Activated gamma-delta T cell treated with Interleukin-2 at 50 U/mL for 16 hours (primary cell): ENCODE measurements around the gene HOXC11.
A peak's percentile ranks its signal among the peaks of the same experiment; 100 is the strongest.

Experiments
- DNase-seq: peaks from one replicate; pipeline ENCODE4 v3.0.0-alpha.2; 2020

HOXC11 gene

DNA sequence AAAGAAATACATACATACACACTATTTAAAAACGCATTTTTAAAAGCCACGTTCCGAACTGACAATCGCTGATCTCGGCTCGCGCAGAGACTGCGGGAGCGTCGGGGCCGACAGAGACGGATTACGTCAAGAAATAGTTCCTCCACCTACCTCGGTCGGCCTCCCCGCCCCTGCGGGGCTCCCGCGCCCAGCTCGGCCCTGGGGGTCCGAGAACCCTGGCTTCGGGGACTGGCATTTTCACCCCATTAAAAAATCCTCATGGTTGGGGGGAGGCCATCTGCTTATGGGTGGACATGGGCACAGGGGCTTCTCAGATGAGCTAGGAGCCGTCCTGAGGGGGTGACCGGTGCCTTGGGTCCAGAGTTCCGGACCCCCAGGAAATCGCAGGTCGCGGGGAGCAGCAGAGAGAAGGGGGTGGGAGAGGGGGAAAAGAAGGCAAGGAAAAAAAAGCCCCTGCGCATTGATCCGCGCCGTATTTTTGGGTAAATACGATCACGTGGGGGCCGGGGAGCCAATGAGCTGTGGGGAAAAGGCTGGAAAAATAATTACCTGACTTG lies 26.7 kb downstream of the HOXC11 start:
- DNase-seq: no peak

DNA sequence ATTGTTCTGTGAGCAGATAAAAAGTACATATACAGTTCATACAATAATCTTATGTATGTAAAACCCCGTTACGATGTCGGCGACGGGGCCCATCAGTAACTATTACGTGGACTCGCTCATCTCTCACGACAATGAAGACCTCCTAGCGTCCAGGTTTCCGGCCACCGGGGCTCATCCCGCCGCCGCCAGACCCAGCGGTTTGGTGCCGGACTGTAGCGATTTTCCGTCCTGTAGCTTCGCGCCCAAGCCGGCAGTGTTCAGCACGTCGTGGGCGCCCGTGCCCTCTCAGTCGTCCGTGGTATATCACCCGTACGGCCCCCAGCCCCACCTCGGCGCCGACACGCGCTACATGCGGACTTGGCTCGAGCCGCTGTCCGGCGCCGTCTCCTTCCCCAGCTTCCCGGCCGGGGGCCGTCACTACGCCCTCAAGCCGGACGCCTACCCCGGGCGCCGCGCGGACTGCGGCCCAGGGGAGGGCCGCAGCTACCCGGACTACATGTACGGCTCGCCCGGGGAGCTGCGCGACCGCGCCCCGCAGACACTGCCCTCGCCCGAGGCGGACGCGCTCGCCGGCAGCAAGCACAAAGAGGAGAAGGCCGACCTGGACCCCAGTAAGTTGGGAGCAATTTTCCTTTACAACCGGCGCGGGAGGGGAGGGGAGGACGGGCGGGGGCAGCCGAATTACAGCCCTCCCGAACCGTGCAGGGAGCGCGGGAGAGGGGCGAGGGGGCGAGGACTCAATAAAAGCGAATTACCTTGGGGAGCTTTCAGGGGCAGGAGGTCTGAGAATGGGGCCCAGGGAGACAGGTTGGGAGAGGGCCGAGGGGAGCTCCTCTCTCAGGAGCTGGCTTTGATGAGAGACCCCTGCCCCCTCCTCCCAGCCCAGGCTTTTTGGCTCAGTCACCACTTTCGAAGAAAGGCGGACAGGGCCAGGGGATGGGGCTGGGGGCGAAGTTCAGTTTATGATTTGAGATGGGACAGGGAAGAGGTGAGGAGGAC lies 27.5 kb downstream of the HOXC11 start, which contains the start of gene HOXC9:
TSS of gene HOXC9 (plus strand) at position 46 of the 999 bp plus-strand sequence. CDS start at position 74, 28 bp downstream.
- no peak for DNase-seq

DNA sequence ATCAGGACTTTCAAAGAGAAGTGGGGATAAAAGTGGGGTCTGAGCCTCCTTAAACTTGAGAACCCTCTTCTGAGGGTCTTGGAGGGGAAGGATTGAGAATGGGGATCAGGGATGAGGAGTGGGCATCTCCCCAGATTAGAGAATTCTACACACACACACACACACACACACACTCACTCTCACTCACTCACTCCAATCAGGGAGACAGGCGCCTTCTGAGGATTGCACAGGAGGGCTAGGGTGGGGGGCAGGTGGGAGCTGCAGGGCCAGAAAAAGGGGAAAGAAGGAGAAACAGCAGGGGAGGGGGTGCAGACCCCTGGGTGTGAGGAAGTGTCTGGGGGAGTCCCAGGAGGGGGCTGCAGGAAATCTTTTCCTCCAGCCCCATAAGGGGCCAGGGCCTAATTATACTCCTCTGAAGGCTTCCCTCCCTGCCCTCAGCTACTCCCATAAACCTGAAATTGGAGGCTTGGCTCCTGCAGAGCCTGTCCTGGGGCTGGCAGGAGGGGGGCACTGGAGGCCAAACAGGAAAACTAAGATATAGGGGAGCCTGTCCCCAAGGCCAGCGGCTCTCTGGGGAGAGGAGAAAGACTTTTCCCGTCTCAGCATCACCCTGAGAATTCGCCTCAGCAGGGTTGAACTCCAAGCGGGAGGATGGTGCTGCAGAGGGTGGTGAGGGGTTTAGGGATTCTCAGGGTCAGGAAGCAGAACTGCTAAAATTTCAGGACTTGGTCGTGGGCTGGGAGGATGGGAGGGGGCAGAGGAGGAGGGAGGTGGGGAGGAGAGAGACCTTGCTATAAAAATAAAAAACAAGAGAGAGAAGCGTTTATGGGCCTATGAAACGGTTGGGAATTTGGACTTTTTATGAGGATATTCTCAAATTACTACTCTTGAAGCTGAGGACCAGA lies 28.6 kb downstream of the HOXC11 start:
- DNase-seq: no peak

DNA sequence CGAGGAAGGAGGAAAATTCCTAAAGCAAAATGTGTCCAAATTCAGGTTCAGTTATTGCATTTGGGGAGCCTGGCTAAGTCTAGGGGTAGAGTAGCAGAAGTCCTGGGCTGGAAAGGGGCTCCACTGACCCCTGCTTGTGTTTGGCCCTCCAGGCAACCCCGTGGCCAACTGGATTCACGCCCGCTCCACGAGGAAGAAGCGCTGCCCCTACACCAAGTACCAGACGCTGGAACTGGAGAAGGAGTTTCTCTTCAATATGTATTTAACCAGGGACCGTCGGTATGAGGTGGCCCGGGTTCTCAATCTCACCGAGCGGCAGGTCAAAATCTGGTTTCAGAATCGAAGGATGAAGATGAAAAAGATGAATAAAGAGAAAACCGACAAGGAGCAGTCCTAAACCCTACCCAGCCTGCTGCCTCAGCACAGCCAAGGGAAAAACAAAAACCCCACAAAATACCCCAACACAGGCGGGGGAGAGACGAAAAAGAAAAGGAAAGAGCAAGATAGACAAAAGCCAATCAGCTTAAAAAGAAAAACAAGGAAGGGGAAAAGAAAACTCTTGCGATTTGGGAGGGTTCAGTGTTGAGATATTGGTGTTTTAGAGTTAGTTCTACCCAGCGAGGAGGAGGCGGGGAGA lies 29.5 kb downstream of the HOXC11 start:
- DNase-seq: no peak

DNA sequence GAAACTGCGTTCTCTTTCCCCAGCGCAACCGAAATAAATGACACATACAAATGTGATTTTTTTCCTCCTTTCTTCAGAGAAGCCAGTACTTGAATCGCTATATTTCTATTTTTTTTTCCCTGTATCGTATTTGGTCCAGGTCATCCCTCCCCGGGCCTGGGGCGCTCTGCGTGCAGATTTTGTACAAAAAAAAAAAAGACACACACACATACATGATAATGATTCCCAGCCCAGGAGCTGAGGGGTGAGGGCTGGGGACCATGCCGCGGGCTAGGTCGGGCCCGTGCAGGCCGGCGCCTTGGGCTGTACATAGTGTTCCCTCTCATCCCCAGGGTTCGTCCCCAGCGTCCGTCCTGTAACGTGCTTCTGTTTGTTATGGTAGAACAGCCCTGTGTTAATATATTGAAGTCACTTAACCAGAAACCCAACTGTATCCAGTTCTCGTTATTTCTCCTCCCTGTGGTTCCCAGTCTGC lies 30.0 kb downstream of the HOXC11 start:
- DNase-seq: no peak

DNA sequence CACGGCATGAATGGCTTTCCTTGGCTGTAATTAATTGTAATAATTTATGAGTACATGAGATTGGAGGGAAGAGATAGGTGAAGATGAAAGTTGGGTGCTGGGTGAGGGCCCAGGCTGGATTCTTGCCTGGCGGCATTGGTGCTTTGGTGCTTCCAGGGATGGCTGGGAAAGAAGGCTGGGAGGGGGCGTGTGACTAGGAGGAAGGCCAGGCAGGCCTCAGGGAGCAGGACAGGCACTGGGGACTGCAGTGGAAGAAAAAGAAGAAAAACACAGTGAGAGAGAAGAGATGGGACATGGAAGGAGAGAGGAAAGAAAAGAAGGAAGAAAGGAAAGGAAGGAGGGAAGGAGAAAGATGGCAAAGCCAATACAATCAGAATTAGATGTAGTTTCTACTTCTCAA lies 30.7 kb downstream of the HOXC11 start:
- no peak for DNase-seq

DNA sequence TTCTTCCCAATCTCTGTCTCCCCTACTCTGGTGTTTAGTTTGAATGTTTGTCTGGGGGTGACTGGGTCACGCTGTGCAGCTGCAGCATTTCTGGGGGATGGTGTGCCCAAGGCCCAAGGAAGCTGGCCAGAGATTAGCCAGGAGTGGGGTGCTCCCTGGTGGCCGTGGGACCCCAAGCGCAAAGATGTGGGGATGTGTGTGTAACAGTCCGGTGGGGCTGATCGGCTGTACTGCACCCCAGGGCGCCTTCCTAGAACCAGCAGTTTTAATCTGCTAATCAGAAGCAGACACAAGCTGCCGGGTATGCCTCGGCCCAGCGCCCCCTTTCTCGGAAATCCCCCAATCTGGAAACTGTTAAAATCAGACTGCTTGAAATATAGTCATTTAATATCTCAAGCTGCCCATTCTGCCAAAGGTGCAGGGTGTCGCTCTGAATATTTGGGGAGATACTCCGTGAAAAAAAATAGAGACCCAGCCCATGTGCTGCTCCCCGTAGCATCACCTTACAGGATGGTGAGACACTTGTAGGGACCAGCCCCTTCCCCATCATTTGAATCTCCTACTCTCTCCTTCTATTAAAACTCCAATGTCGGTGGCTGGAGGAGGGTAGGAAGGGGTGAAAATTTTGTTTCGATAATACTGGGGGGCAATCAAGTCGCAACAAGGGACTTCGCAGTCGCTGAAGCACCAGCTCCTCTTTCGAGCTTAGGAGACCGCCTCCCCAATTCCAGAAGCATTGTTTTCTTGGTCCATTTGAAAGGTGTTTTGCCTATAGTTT lies 31.3 kb downstream of the HOXC11 start:
- DNase-seq: no peak

DNA sequence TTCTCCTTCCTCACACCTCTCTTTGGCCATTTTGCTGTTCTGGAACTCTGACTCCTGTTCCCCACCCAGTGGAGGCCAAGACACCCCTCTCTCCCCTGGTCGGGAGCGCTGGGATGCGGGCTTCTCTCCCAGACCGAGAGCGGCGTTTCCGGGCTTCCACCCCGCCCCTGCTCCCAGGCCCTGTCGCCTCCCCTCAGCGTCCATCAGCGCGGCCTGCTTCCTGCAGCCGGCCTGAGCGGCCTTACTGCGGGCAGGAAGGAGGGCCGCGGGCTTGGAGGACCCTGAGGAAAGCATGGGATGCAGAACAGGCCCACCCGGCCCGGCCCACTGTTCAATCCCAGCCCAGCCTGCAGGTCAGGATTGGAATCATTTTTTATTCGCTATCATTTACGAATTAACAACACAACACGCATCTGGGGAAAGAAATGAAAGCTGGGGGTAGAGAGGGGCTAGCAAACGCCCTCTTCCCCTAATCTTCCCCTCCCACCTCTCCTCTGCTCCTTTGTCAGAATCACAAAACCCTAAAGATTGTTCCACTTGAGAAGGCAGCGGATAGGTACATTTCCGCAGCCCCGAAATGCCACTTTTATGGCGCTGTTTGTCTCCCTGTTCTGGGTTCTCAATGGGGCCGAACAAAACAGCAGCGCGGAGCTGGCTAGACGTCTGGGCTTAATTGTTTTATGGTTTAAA lies 32.1 kb downstream of the HOXC11 start:
- no peak for DNase-seq

DNA sequence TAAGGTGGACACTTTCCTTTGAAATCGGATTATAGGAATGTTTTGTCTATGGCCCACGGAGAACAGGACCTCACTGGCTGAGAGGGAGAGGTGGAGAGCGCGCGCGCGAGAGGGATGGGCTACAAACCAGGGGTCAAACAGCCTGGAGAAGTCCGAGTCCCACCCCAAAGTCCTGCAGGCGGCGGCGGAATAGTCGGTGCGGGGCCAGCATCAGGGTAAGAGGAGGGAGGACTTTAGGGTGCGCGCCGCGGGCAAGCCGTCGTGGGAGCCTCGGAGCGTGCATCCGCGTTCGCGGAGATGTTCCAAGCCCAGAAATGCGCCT lies 32.6 kb downstream of the HOXC11 start:
- no peak for DNase-seq

DNA sequence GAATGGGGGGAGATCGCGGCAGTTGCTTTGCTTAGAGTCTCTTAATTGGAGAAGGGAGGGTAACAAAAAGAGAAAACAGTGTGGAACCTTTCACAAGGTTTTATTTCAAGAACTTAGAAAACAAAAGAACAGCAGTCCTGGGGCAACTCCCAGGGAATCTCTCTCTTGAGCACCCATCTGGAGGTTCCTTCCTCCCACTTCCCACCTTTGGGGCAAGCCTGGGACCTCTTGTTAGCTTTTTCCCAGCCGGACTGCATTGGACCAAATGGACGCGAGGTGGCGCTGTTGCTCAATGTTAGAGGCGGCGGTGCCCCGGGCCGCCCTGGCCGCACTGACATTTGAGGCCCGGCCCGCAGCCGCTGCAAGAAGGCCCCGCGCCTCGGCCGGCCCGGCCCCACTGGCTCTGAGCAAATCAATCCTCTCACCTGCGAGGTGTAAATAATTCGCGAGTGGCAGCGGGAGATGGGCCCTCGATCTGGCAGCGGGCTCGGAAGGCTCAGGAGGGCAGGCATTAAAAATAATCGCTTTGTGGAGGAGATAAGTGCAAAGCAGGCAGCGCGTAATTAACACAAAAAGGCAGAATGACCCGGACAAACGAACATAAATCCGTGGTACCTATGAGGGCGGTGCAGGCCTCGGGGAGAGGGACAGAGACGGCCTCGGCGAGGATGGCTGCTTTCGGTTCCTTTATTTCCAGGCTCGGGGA lies 33.1 kb downstream of the HOXC11 start:
- peak; percentile 84 for DNase-seq

DNA sequence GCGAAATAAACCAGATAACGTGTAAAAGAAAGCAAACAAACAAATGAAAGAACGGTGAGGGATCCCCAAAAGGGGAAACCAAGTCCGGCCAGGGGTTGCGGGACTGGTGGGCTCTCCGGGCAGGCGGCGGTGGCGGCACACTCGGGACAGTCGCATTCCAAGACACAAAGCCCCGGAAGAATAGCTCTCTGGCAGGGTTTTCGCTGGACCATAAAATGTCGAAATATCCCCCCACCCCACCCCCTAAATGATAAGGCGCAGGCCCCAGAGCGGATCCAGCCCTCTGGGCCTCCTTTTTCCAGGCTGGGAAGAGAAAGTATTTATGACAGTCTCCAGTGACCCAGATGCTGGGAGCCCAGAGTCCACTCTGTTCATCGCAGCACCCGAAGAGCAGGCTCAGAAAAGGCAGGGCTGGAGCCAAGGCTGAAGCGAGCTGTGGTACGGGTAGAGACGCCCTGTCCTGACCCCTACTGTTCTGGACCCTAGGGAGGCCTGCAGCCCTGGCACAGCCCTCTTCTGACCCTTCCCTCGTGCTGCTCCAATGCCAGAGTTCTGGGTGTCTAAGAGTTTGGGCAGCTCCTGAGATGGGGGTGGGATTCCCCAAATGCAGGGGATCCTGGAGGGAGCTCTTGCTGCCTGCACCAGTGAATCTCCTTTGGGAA lies 33.8 kb downstream of the HOXC11 start:
- DNase-seq: no peak

DNA sequence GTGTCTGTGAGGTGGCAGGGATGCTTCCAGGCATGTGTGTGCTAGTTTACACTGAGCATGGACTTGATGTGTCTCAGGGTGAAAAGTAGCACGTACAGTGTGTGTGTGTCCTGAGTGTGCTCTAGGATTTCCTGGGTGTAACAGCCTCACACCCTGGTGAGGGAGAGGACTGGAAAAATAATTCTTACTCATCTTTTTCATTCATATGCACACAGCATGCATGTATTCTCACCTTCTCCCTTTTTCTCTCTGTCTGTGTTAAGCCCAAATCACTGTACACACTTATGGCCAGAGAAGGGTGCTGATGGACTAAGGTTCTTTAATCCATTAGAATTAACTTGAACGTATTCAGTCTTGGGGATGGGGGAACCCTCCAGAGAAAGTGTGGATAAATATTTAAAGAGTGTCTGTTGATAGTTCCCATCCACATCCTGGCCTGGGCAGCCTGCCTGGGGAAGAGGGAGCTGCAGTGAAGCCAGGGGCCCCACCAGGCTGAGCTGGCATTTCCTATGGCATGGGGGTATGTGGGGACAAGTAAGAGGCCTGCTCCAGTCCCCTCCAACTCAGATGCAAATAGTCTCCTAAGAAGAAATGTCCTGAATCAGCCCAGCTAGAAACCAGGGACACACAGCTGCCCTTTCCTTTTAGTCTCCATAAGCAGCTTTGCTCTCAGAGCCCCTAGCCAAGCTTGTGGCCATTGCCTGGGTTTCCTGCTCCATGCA lies 34.8 kb downstream of the HOXC11 start:
- no peak for DNase-seq

DNA sequence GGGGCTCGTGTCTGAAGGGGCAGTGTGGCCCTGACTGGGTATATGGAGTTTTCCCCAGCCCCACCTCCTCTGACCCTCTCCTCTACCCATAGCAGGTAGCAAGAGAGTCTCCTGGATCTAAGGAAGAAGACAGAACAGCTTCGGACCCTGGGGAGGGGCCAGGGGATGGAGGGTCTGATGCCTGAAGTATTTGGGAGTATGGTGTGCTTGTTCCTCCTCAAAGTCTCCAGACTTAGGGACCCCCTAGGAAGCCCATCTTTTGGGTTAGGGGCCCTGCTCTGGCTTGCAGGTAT lies 35.3 kb downstream of the HOXC11 start:
- DNase-seq: no peak

DNA sequence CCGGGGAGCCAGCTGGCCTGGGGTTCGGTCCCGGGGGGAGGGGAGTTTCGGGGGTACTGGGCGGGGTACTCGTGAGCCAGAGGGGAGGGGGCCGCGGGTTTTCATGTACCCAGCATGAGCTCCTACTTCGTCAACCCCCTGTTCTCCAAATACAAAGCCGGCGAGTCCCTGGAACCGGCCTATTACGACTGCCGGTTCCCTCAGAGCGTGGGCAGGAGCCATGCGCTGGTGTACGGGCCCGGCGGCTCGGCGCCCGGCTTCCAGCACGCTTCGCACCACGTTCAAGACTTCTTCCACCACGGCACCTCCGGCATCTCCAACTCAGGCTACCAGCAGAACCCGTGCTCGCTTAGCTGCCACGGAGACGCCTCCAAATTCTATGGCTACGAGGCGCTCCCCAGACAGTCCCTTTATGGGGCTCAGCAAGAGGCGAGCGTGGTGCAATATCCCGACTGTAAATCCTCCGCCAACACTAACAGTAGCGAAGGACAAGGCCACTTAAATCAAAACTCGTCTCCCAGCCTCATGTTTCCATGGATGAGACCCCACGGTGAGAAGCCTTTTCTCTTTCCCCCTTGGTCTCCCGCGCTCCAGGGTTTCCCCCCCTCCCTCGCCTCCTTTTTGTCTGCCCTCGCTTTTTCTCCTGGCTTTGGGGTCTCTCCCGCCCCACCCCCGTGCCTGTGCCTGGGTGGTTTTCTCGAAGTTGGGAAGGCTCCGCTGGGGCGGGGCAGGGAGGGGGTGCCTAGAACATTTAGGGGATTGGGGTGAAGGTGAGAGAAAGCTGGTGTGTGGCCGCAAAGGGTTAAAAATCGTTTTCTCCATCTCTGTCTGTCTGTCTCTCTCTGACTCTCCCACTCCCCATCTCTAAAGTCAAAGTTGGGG lies 36.5 kb downstream of the HOXC11 start:
- DNase-seq: no peak

DNA sequence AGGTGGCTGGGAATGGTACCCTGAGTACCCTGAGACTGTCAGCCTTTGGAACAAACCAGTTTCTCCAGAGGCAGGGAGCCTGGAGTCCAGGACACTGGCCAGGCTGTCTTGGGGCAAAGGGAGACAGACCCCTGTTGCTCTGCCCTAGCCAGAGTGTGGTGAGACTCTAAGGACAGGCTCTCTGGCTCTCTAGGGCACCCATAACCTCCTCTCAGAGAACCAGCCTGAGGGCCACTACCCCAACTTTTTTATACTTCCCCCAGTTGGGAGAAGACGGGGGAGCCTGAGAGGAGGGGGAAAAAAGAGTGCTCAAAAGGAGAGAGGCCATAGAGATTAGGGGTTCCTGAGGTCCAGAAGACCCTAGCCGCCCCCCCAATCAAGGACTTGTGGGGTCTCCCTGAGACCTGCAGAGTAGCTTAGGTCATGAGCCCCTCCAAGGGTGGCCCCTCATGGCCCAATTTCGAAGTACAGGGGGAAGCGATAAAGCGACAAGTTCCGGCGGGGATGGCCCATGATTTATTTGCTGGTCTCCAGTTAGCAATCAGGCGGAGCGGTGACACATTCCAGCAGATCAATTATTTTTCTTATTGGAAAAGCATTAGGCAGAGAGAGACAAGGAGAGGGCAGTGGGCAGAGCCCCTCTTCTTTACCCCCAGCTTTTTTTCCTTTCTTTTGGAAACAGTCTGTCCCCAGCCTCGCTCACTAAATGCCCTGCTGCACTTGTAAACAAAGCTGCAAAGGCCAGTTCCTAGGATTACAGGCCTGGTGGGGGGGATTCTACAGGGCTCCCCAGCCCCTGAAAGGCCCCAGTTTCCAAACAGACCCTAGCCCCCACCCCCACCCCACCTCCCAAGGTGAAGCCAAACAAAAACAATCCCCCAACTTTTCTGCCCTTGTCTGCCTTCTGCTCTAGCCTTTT lies 37.4 kb downstream of the HOXC11 start:
- DNase-seq: no peak

DNA sequence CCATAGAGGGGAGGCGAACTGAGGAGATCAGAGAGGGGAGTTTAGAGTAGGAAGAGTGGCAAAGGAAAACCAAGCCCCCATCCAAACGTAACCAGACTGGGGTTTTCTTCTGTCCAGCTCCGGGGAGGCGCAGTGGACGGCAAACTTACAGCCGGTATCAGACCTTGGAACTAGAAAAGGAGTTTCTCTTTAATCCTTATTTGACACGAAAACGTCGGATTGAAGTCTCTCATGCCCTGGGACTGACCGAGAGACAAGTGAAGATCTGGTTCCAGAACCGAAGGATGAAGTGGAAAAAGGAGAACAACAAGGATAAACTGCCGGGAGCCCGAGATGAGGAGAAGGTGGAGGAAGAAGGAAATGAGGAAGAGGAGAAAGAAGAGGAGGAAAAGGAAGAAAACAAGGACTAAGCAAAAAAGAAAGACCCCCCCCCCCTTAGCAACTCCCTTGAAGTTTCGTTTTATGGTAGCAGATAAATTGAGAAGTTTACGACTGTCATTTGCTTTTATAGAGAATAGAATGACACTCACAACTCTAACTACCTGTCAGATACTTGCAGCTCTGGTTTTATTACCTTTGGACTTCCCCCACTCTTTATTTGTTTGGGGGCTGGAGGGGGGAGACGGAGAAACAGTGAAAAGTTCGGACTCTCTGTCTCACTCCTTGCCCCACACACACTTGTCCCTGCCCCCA lies 38.2 kb downstream of the HOXC11 start:
- no peak for DNase-seq
